ENCODE measurements around the gene PLXNA4. TPM values are rescaled to one million over a fixed set of nuclear protein-coding genes. Genes with fewer than 3 reads are reported as not detected.

The PLXNA4 gene
- total RNA-seq, 1 donor from 2014 or later: 3.3 TPM

DNA sequence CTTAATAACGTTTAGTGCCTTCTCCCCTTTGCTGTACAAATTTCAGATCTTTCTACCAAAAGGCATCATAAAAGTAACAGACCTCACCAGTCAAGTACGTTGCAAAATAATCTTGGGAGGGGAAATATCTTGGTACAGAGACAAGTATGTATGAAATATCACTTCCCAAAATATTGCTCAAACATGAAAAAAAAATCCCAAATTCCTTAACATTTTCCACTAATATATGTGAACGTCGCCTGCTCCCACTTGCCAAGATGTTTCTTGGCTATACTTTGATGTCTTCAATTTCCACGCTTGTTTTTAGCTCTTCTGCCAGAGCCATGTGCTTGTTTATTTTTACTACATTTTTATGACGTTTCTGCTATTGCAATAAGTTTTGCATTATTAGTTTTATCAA is 223.5 kb downstream of the PLXNA4 start:
- Histone ChIP-seq H4K20me1 (ENCODE audit: insufficient read depth, low read length) (no peaks in the 10 kb centered on the region), H2AFZ (ENCODE audit: low read depth, low read length) (no peak overlapping the region), H3K27ac (ENCODE audit: low read depth, low read length) (no peak overlapping the region), H3K4me2 (ENCODE audit: low read length) (no peak overlapping the region), H3K79me2 (ENCODE audit: insufficient read depth, low read length) (no peaks in the 10 kb centered on the region), H3K9ac (ENCODE audit: low read length) (no peak overlapping the region), H3K9me3 (ENCODE audit: insufficient read depth, low read depth, low read length) (no peaks in the 10 kb centered on the region), H3K27me3 (ENCODE audit: insufficient read depth, low read length) (peaks cover 3% of the 10 kb centered on the region), H3K4me1 (ENCODE audit: insufficient read depth, low read length) (no peaks in the 10 kb centered on the region), H3K36me3 (ENCODE audit: insufficient read depth, low read length) (no peaks in the 10 kb centered on the region), H3K4me3 (ENCODE audit: insufficient read depth, low read depth, low read length) (no peak overlapping the region)
- FAIRE-seq (no peak), DNase-seq (ENCODE audit: low read depth) (no peak)
- no peak overlapping the region for H3K27ac Mint-ChIP-seq (ENCODE audit: unreplicated experiment)
- peaks cover 37% of the 10 kb centered on the region for H3K27me3 Mint-ChIP-seq (ENCODE audit: low read depth, unreplicated experiment)
- no peaks in the 10 kb centered on the region for H3K4me1 Mint-ChIP-seq (ENCODE audit: low read depth, unreplicated experiment)
- H3K9me3 Mint-ChIP-seq (ENCODE audit: unreplicated experiment): peaks cover 3% of the 10 kb centered on the region
- H3K4me3 Mint-ChIP-seq (ENCODE audit: unreplicated experiment): no peak overlapping the region
- TF ChIP-seq EZH2 (IDR thresholded peaks at IDR 0.05; ENCODE audit: insufficient read depth, low read length): no peak
- TF ChIP-seq, protein P1, sequence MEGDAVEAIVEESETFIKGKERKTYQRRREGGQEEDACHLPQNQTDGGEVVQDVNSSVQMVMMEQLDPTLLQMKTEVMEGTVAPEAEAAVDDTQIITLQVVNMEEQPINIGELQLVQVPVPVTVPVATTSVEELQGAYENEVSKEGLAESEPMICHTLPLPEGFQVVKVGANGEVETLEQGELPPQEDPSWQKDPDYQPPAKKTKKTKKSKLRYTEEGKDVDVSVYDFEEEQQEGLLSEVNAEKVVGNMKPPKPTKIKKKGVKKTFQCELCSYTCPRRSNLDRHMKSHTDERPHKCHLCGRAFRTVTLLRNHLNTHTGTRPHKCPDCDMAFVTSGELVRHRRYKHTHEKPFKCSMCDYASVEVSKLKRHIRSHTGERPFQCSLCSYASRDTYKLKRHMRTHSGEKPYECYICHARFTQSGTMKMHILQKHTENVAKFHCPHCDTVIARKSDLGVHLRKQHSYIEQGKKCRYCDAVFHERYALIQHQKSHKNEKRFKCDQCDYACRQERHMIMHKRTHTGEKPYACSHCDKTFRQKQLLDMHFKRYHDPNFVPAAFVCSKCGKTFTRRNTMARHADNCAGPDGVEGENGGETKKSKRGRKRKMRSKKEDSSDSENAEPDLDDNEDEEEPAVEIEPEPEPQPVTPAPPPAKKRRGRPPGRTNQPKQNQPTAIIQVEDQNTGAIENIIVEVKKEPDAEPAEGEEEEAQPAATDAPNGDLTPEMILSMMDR (IDR thresholded peaks at IDR 0.05; ENCODE audit: insufficient read depth, low read depth, low read length): no peak
- no peaks in the 10 kb centered on the region for H3K36me3 Mint-ChIP-seq (ENCODE audit: low read depth, unreplicated experiment)

DNA sequence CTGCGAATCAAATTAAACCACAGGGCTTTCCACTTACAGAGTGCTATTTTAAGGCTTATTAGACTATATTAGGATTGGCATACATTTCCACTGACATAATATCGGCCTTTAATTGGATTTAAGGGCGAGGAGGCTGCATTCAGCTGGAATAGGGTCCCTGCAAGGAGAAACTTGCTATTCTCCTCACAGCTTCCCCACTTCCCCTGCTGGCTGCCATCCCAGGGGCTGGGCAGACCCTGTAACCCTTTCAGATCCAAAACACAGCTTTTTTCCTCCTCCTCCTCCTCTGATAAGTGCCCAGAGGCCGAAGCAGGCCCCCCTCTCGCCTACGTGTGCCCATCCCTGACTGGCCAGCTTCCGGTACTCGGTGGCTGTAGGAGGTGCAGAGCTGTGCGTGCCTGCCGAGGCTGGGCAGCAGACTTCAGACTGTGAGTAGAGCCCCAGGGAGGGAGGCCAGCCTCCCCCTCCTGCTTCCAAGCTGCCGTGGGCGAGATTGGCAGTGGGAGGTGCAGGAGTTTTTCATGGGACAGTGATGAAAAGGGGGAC is 224.2 kb downstream of the PLXNA4 start:
- H2AFZ ChIP-seq (ENCODE audit: low read depth, low read length): no peak overlapping the region
- DNase-seq (ENCODE audit: low read depth) (no peak), FAIRE-seq (no peak)
- Mint-ChIP-seq H3K27me3 (ENCODE audit: low read depth, unreplicated experiment) (peaks cover 44% of the 10 kb centered on the region), H3K4me1 (ENCODE audit: low read depth, unreplicated experiment) (no peaks in the 10 kb centered on the region), H3K9me3 (ENCODE audit: unreplicated experiment) (peaks cover 3% of the 10 kb centered on the region), H3K4me3 (ENCODE audit: unreplicated experiment) (no peak overlapping the region), H3K27ac (ENCODE audit: unreplicated experiment) (no peak overlapping the region), H3K36me3 (ENCODE audit: low read depth, unreplicated experiment) (no peaks in the 10 kb centered on the region)
- H3K79me2 ChIP-seq (ENCODE audit: insufficient read depth, low read length): no peaks in the 10 kb centered on the region
- no peak overlapping the region for H3K9ac ChIP-seq (ENCODE audit: low read length)
- H3K4me2 ChIP-seq (ENCODE audit: low read length): peak overlapping the region; percentile 57
- no peak for TF ChIP-seq EZH2 (IDR thresholded peaks at IDR 0.05; ENCODE audit: insufficient read depth, low read length)
- TF ChIP-seq, protein P1 (IDR thresholded peaks at IDR 0.05; ENCODE audit: insufficient read depth, low read depth, low read length): no peak
- no peaks in the 10 kb centered on the region for H3K4me1 ChIP-seq (ENCODE audit: insufficient read depth, low read length)
- no peaks in the 10 kb centered on the region for H4K20me1 ChIP-seq (ENCODE audit: insufficient read depth, low read length)
- no peaks in the 10 kb centered on the region for H3K36me3 ChIP-seq (ENCODE audit: insufficient read depth, low read length)
- H3K27me3 ChIP-seq (ENCODE audit: insufficient read depth, low read length): peaks cover 3% of the 10 kb centered on the region
- H3K27ac ChIP-seq (ENCODE audit: low read depth, low read length): no peak overlapping the region
- no peaks in the 10 kb centered on the region for H3K9me3 ChIP-seq (ENCODE audit: insufficient read depth, low read depth, low read length)
- H3K4me3 ChIP-seq (ENCODE audit: insufficient read depth, low read depth, low read length): no peak overlapping the region

DNA sequence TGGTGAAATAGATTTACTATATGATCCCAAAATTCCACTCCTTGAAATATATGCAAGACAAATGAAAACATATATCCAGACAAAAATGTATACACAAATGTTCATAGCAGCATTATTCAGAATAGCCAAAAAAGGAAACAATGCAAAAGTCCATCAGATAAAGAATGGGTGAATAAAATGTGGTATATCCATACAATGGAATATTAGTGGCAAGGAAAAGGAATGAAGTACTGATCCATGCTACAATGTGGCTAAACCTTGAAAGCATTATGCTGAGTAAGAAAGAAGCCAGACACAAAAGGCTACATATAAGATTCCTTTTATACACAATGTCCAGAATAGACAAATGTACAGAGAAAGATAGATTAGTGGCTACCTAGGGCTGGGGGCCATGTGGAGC is 225.5 kb downstream of the PLXNA4 start:
- Histone ChIP-seq H3K4me1 (ENCODE audit: insufficient read depth, low read length) (no peaks in the 10 kb centered on the region), H3K4me2 (ENCODE audit: low read length) (no peak overlapping the region), H3K27ac (ENCODE audit: low read depth, low read length) (no peak overlapping the region), H4K20me1 (ENCODE audit: insufficient read depth, low read length) (no peaks in the 10 kb centered on the region), H3K27me3 (ENCODE audit: insufficient read depth, low read length) (peaks cover 3% of the 10 kb centered on the region), H3K79me2 (ENCODE audit: insufficient read depth, low read length) (no peaks in the 10 kb centered on the region), H3K9me3 (ENCODE audit: insufficient read depth, low read depth, low read length) (no peaks in the 10 kb centered on the region), H2AFZ (ENCODE audit: low read depth, low read length) (no peak overlapping the region), H3K9ac (ENCODE audit: low read length) (no peak overlapping the region), H3K4me3 (ENCODE audit: insufficient read depth, low read depth, low read length) (no peak overlapping the region), H3K36me3 (ENCODE audit: insufficient read depth, low read length) (no peaks in the 10 kb centered on the region)
- no peaks in the 10 kb centered on the region for H3K4me1 Mint-ChIP-seq (ENCODE audit: low read depth, unreplicated experiment)
- H3K36me3 Mint-ChIP-seq (ENCODE audit: low read depth, unreplicated experiment): no peaks in the 10 kb centered on the region
- peaks cover 3% of the 10 kb centered on the region for H3K9me3 Mint-ChIP-seq (ENCODE audit: unreplicated experiment)
- DNase-seq (ENCODE audit: low read depth) (no peak), FAIRE-seq (no peak)
- TF ChIP-seq, protein P1 (IDR thresholded peaks at IDR 0.05; ENCODE audit: insufficient read depth, low read depth, low read length): no peak
- TF ChIP-seq EZH2 (IDR thresholded peaks at IDR 0.05; ENCODE audit: insufficient read depth, low read length): no peak
- H3K4me3 Mint-ChIP-seq (ENCODE audit: unreplicated experiment): no peak overlapping the region
- peaks cover 52% of the 10 kb centered on the region for H3K27me3 Mint-ChIP-seq (ENCODE audit: low read depth, unreplicated experiment)
- H3K27ac Mint-ChIP-seq (ENCODE audit: unreplicated experiment): no peak overlapping the region

Data from astrocyte (in vitro differentiated cells and primary cell).